Fibroblast of upper back skin (primary cell): ENCODE data around the gene FRMPD1.

Experiments used
- DNase-seq: peaks from one replicate; pipeline ENCODE4 v3.0.0-alpha.2; 2013

Gene FRMPD1

DNA sequence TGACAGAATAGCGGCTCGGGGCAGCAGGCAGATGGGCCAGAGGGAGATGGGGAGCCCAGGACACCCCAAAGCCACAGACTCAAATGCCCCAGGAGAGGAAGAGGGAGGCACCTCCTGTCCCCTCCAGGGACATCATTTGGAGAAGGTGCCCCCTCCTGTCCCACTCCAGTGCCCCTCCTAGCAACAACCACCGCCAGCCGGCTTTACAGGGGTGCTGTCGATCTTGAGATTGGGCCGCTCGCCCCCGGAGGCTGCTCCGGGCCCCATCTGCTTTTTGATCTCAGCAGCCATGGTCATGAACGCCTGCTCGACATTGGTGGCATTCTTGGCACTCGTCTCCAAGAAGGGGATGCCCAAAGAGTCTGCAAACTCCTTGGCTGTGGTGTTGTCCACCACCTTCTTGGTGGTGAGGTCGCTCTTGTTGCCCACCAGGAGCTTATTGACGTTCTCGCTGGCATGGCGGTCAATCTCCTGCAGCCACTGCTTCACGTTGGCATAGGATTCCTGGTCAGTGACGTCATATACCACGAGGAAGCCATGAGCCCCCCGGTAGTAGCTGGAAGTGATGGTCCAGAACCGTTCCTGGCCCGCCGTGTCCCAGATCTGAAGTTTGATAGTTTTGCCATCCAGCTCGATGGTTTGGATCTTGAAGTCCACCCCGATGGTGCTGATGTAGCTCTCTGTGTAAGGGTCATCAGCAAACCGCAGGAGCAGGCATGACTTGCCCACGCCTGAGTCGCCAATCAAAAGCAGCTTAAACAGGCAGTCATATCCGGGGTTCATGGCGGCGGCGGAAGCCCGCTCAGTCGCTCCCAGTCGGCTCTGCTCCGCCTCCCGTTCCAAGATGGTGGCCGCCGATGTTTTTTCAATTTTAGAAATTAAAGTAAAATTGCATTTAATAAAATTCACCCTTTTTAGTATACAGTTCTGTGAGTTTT is 14.0 kb upstream of the FRMPD1 start:
- no peak for DNase-seq

DNA sequence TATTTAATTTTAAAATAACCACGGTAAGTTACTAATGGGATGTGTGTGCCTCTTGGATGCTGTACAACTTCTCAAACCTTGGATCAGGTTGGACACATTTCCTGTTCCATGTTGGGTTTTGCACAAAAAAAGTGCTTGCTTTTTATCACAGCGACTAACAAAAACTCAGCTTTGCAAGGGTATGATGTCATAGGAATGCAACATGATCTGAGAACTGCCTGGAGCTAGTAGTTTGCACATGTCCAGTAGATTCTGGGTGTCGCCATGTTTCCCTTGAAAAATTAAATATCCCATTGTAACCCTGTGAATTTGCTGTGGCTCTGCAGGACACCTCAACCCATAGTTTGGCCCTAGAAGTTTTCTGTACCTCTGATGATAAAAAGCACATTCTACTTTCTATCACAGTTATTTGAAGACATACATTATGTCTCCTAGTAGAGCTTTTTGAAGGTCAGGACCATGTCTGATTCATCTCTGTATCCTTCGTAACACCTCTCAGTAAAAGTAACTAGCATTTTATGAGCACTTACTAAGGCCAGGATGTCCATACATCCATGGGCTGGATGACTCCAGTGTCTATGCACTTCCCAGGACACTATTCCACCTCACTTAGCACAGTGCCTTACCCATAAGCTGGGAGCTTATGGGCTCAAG is 11.5 kb upstream of the FRMPD1 start:
- DNase-seq, result peak; percentile 17

DNA sequence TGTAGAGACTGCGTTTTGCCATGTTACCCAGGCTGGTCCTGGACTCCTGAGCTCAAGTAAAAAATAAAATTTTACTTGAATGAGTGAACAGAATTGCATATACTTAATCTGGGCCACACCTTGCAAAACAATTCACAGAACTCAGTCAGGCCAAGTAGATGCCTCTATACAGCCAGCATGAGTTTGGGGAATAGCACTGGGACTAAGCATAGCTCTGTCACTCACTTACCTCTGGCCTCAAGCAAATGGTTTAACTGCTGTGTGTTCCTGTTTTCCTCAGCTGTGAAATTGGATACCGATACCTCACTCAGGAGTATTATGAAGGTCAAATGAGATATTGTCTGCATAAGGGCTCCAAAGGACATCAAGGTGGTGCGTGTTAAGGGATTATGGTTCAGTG is 10.9 kb upstream of the FRMPD1 start:
- no peak for DNase-seq

DNA sequence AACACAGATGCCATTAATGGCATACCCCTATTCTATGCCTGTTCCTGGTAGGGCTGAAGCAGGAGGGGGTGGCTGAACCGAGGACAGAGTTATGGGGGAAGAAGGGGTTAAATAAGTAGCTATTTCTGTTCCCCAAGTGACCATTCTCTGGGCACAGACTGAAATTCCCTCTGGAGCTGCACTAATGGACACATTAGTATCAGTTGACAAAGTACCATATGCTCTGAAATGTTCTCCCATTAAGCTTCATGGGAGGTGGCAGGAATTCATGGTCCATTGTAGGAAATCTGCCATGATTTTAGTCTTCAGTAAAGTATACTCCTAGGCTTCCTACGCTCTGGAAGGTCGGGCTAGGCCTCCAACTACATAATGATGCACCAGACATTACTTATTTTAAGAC is 10.5 kb upstream of the FRMPD1 start:
- no peak for DNase-seq

DNA sequence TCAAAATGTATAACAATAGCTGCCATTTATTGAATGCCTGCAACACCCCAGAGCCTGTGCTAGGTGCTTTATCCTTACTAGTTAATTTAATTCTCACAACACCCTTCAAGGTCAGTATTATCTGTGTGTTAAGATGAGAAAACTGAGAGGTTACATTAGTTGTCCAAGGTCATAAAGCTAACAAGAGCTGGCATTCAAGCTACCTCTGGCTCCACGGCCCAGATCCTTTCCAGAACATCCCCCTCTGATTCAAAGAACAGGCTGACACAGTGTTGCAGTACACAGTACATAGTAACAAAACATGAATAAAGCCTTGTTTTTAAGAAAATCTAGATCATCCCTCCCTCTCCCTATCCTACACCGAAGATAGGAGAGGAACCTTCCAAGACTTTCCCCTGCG is 9.4 kb upstream of the FRMPD1 start:
- DNase-seq, result no peak

DNA sequence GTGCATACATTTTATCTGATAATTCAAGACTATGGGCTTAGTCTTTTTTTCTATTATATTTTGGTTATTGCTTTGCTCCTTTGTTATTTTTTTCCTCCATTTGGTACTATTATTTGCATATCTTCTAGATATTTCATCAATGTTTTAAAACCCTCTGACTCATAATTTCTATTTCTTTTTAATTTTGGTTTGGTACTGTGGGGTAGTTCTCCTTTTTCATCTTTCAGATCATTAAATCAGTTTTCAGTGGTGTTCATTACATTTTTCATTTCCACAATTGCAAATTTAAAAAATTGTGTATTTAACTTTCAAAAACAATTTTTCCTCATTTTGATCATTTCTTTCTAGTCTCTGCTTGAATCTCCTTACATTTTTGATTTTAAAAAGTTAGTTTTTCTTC is 7.5 kb upstream of the FRMPD1 start:
- DNase-seq, result no peak

DNA sequence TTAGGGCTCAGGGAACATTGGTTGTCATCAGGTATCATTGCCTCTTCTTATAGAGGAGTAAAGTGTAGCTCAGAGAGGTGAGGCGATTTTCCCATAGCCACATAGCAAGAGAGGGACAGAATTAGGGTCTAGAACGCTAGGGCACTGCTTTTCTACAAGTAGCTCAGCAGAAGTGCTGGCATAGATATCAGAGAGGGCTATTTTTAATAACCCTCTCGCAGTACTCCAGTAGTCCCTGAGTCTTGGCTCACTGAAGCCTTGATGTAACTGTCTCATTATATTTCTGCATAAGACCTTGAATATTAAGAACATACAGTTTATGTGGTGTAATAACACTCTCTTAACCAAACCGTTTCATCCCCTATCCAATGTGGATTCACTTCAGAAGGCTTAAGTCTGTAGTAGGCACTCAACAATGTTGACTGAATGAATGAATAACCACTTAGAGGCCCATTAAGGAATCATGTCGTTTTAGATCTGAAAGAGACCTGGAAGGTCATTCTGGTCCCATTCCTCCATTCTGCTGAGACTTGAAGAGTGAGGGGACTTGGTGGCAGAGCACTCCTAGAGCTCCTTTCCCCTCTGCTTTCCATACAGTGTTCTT is 4.7 kb upstream of the FRMPD1 start:
- no peak for DNase-seq

DNA sequence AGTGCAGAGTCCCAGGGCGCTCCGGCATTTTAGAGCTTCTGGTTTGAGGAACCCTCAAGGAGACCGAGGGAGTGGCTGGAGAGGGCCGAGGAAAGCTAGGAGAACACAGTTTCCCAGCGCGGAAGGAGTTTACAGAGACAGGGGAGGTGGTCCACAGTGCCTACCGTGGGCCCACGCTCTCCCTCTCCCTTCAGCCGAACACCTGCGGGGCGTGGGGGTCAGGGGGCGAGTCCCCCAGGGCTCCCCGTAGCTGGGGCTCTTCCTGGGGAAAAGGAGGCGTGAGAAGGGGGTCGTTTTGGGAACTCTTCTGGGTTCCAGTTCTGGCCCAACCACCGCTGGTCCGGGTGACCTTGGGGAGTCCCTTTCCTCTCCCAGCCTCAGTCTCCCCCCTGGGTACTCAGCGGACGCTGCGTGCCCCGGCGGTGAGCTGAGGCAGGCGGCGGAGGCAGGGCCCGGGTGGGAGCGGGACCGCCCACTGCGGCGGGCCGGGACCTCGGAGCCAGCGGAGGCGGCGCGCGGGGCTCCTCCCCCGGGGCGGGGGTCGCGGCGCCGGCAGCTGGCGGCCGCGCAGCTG is 368 bp upstream of the FRMPD1 start:
- DNase-seq, result no peak

DNA sequence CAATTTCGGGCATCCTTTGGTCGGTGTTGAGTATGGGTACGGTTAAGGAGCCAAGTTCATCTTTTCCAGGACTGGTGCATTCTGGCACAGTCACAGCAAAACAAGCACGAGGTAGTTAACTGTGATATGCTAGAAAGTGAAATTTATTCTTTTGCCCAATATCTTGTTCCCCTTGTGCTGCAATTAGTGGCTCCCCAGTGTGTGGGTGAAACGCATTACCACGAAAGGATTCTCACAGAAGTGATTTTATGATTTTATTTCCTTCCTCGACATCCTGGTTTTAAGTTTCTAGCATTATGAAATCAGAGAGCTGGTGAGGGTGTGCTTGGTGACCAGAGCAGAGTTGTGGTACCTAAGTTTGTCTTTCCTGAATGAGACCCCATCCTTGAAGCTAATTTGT is 1.5 kb downstream of the FRMPD1 start:
- no peak for DNase-seq

DNA sequence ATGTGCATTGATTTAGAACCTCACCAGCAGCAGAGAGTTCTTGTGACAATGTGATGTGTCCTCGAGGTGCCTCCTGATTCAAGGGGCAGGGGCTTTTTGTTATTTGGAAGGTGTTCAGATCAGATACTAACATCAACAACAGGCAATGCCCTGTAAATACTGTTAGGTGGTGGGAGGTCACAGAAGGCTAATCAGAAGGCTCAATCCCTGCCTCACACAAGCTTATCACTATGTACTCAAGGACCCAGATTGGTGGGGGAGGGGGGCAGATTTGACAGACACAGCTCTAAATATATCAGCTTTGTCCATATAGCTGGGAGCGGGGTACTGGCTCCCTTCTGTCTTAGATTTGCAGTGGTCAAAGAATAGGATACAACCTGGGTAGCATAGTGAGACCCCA is 2.6 kb downstream of the FRMPD1 start:
- no peak for DNase-seq

DNA sequence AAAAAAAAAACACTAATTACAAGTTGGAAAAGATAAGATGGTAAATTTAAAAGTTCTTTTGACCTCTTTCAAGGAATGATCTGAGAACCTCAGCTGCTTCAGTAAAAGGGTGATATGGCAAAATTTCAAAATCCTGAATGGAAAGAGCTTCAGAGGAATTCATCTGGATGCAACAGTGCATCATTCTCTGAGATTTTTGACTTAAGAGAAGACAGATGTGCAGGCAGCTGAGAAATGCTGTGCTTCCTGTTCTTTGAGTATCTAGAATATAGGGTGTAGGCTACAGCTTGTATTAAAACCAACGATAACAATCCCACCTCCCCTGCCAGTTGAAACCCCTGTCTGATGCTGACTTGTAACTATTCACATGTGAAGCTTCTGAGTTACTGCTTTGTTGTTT is 6.2 kb downstream of the FRMPD1 start:
- no peak for DNase-seq

DNA sequence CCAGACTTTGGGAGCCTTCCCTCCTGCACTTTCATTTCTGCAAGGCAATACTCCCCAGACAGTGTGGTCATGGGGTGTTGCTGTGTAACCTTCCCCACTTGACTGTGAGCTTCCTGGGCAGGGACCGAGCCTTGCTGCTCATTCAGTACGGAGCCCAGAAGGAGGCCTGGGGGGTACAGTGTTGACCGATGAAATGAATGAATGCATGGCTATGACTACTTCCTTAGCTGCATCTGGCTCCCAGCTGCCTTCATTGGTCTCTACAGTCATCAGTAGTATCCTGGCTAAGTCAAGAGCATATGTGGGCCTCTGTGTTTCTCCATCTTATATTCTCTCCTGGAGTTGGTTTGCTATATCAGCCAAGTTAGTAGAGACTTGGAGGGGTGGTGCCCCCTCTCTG is 9.9 kb downstream of the FRMPD1 start:
- DNase-seq, result no peak

DNA sequence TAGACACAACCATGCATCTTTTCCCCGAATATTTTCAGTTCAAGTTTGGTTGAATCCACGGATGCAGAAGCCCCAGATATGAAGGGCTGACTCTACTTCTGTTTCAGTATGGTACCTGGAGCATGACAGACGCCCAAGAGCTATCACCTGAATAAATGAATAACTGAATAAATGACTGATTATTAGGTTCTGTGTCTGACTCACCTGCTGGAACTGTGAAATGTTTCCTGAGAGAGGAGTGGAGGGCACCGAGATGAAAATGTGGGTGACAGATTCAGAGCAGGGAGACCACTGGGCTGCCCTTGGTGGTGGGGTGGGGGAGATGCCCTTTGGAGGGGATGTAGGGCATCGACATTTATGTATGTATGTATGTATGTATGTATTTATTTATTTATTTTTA is 13.2 kb downstream of the FRMPD1 start:
- DNase-seq, result no peak

DNA sequence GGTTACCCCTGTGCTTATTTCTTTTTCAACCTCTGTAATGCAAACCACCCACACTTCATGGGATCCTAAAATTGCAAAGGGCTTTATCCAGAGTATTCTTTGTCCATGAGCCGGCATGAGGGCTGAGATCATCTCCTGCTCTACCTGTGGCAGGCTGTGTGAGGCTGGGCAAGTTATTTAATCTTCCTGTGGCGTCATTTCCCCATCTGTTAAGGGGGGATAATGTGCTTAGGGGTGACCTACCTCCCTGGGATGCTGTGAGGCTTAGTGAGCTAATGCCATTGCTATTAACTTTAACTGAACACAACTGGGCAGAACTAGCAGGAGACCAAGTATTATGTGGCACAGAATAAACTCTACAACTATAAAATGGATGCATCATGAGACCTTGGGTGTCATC is 17.0 kb downstream of the FRMPD1 start:
- no peak for DNase-seq

DNA sequence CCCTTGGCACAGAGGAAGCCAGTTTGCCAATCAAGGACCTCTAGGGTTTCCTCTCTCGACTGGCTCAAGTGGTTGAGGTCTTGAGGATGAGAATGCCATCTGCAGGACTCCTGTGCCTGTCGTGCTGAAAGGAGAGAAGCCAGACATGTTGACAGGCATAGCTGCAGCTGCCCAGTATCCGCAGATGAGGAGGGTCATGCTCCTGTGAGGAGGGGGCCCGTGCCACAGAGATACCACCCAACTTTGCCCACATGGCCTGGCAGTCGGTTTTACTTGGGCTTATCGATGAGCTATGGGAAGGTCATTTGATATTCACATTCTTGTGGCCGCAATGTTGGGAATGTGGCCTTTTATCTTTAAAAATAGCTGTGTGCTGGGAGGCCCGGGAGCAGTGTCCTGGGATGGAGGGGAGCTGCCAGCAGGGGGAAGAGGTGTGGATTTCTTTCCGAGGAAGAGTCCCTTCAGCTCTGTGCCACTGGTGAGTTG is 17.4 kb downstream of the FRMPD1 start:
- no peak for DNase-seq

DNA sequence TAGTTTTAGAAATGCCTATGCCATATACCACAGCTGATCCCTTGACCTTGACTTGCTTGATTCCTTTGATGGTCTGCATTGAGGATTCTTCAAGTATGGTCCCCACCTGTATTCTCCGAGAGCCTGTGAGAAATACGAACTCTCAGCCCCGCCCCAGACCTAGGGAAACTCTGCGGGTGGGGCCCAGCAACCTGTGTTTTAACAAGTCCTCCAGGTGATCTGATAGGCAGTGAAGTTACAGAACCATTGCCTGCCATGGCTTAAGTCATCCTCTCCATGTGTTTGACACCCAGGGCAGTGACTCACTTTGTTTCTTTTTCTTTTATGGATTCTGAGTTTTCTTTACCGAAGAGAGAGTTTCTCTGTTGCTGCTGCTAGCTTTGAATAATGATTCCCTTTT is 18.5 kb downstream of the FRMPD1 start:
- no peak for DNase-seq

DNA sequence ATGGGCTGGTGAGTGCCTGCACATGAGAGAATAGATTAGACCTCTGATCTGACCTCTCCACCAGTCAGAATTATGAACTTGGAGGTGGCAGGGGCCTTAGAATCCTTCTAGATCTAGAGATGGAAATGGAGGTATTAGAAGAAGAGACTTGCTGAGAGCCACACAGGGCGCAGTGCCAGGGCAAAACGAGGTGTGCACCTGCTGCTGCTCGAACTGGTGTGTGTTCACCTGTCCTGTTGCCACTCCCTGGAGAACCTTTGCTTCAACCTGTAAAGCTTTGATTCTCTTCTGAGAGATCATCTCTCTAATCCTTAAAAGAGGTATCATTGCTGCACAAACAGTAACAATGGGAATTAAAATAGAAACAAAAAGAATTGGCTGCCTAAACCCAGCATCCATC is 24.9 kb downstream of the FRMPD1 start:
- no peak for DNase-seq

DNA sequence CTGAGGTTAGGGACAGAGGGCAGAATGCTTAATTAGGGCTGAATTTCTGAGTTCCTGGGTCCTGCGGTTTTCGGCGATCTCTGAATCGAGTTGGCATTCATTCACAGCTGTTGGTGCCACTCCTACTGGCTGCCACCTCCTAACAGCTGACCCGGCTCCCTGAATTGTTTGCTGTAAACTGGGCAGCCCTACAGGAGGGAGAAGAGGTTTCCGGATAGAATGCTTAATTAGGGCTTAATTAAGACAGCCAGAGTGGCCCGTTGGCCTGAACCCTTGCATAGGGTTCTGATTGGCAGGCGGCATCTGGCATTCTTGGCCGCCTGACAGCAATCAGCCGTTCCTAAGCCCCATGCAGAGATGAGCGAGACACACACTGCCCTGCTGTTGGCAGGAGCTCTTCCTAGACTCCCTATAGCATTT is 25.7 kb downstream of the FRMPD1 start:
- no peak for DNase-seq

DNA sequence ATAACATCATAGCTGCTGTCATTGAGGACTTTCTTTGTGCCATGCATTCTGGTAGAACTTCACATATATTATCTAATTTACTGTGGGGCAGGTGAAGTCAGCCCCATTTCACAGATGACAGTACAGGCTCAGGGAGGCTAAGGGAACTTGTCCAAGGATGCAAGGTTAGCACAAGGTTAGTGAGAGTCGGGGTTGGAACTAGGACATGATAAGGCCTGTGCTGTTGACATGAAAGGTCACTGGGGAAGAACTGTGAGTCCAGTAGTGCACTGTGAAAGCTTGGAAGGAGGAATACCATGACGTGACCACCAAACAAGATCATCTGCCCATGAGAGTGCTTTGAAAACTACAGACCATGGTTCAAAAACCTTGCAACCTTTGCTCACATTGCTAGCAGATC is 26.7 kb downstream of the FRMPD1 start:
- DNase-seq, result no peak

DNA sequence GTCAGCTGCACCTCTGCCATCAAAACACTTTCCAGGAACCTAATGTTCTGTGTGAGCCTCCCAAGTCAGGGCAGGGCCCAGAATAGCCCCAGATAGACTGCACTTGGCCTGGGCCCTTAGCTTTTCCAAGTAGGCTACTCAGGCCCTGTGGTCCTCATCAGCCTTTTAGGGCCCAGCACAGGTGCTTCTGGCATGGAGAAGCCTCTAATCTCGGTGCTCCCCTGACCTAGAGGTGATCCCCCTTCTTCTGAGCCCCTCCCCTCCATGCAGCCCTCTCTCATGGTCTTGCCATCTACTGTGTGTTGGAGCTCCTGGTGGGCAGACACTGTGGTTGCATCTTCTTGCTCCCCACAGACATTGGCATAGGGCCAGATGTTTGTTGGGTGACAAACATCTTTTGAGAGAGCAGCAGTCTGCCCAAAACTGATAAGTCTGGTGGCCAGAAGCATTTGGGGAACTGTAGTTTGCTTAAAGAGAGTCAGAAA is 28.1 kb downstream of the FRMPD1 start:
- DNase-seq, result no peak

DNA sequence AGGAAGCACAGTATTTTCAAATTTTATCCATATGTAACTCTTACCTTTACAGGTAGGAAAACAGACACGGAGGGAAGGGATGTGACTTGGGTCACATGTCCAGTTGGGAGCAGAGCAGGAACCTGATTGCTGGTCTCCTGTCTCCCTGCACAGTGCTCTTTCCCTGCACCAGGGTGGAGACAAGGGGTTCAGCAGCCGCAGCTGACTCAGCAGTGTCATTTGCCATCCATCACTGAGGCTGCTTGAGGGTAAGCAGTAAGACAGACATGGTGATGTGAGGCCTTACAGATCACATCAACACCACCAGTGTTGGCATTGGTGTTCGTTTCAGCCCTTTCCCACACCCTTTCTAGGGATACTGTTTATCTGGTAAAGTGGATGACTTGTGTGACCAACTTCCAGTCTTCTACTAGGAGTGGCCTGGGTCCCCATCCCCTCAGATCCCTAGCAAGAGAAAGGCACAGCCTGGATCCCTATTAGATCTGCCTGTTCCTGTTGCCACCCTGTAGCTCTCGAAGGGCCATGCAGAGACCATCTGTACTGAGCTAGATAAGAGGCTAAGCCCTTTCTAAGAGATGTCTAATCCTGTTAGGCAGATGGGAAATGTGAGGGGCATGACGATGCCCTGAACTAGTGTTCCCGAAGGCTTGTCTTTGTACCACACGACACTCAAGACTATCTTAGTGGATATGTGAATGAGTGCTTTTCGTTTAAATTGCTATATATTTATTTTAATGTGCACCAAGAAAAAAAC is 29.1 kb downstream of the FRMPD1 start:
- no peak for DNase-seq

DNA sequence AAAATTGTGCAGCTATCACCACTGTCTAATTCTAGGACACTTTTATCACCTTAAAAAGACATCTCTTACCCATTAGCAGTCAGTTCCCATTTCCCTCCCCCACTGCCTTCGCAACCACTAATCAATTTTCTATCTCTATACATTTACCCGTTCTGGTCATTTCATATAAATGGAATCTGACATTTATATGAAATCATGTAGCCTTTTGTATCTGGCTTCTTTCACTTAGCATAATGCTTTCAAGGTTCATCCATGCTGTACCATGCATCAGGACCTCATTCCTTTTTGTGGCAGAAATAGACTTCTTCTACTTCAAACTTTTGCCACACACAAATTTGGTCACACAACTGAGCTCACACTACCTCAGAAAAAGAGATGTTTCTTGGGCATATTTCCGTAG is 32.2 kb downstream of the FRMPD1 start:
- no peak for DNase-seq
